Dermis blood vessel endothelial cell (primary cell): ENCODE data around the gene TMCC2. TPM values are rescaled to one million over a fixed set of nuclear protein-coding genes. Genes with fewer than 3 reads are reported as not detected.
A peak's percentile ranks its signal among the peaks of the same experiment; 100 is the strongest.

Source experiments
- DNase-seq: peaks from one replicate; pipeline ENCODE4 v3.0.0; 2010
- total RNA-seq: library from RNA; depleted of rRNA; stranded (reverse); fragments of >200 nt; gene quantifications from 2 replicates; pipeline ENCODE4 v1.2.3, GENCODE V29; 2014

Gene TMCC2
- total RNA-seq, 1 donor from 2014 or later = 1.9 TPM

DNA sequence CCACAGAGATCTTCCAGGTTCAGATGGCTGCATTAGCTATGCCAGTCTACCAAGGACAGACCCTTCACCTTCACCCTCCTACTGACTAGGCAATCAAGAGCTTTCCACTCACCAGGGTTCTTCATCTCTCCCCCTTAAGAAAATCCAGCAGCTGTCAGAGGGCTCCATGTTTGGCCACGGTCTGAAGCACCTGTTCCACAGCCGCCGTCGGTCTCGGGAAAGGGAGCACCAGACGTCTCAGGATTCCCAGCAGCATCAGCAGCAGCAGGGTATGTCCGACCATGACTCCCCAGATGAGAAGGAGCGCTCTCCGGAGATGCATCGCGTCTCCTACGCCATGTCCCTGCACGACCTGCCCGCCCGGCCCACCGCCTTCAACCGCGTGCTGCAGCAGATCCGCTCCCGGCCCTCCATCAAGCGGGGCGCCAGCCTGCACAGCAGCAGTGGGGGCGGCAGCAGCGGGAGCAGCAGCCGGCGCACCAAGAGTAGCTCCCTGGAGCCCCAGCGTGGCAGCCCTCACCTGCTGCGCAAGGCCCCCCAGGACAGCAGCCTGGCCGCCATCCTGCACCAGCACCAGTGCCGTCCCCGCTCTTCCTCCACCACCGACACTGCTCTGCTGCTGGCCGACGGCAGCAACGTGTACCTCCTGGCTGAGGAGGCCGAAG lies 13.8 kb downstream of the TMCC2 start:
- no peak for DNase-seq

DNA sequence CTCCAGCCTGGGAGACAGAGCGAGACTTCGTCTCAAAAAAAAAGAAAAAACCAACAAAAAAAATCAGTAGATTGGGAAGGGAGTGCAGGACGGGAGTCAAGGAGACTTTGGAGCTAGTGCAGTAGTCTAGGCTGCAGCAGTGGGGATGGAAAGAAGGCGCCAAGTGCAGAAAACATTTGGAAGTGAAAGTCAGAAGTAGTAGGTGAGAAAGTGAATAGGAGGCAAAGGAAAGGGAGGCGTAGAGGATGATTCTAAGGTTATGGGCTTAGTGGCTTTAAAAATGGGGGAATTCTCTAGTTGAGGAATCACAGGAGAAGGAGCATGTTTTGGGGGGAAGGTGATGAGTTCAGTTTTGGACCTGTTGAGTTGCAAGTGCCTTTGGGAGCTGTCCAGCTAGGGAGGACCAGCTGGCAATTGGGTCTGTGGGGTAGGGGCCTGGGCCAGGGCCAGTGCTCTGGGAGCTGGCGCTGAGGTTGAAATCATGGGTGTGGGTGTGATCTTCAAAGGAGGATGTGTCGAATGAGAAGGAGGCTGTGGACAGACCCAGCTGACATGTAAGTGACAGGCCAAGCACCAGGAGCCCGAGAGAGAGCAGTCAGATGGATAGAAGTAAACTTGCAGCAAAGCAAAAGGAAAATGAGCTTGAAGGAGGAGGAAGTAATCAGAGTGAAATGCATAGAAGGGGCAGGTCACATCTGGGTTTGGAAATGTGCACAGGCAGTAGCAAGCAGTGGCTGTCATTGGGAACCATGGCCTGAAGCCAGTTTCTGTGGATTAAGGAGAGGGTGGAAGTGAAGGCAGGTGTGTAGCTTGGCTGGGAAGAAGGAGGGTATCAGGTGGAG lies 15.8 kb downstream of the TMCC2 start:
- no peak for DNase-seq

DNA sequence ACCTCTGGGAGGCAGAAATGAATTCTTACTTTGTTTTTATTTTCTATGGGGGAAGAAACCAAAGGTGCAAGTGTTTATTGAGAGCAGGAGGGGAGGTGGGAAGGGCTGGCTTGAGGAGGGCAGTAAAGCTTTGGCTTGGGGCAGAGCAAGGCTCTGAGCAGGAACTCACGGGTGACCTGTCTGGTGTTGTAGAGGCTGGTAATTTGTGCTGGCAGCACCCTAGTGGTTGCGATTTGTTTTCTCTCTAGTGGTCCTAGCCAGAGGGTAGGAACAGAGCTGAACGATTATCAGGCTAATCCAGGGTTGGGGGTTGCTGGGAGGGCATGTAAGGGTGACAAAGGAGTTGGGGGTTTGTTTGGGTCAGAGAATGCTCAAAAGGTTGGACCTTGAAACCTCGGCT lies 16.6 kb downstream of the TMCC2 start:
- no peak for DNase-seq

DNA sequence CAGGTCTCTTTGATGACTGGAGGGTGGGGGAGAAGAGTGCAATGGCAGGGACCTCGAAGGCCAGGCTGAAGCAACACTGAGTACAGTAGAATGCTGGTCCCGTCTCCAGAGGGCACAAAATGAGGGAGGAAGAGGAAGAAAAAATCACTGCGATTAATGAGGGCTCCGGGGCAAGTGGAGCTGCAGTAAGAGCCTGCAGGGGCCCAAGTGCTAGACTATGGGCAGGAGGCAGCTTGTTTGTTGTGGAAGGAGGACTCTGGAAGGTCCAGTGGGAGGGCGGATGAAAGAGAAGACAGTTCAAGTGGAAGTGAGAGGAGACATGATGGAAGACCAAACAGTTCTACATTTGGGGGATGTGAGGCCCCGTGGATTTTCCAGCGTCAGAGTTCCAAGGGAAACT lies 17.4 kb downstream of the TMCC2 start:
- DNase-seq = no peak

DNA sequence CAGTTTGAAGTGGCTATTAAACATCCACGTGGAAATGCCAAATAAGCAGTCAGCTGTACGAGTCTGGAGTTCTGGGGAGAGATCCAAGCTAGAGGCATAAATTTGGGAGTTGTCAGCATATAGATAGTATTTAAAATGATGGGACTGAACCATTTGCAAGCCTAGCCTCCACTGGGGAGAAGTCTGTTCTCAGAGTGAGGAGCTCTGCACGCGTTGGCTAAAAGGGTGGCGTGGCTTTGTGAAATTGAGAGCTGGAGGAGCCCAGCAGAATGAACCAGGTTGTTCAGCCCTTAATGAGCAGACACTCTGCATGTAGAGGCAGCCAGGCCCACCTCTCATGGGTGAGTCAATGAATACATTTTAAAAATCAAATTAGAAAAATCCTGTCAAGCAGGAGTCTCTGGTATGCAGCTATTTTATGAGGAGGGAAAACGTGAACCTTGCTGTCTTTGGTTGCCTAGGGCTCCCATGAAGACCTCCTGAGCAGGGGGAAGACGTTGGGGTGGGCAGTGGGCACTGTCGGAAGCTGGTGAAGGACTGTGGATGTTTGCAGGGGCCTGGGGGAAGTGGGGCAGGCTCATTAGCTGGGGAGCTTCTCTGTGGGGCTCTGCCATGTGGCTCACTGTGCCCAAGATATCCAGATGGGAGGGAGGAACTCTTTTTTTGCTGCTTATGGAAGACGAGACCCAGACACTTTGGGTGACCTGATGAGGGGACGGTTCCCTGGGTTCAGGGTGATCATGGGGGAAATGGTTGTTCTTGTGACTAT lies 18.8 kb downstream of the TMCC2 start:
- no peak for DNase-seq

DNA sequence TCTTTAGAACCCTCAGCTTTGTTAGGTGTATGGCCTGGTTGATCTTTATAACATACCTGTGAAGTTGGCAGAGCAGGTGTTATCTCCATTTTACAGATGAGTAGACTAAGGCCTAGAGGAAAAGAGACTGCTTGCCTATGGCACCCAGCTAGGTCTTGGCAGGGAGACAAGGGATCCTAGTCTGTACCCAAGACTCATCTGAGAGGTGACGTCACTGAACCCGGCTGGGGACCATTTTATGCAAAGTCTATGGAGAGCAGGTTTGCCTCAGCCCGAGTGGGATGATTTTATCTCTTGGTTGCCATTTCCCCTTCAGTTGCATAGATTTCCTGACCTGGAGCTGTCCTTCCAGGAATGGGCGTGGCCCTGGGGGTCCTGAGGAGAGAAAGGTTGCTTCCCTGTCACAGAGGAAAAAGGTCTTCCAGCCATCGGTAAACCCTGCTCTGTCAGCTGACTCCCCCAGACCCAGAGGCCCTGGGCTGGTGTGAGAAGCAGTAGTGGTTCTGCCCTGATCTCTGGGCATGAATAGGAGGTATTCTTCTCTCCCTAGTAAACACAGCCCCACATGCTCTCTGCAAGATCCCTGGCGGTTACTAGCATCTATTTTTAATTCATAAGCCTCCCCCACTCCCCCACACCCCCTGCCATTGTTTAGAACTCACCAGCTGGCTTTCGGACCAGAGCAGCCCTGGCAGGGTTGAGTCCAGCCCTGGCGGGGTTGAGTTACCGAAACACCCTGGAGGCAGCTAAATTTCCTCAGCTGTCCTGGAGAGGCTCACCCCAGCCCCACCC lies 19.6 kb downstream of the TMCC2 start:
- no peak for DNase-seq

DNA sequence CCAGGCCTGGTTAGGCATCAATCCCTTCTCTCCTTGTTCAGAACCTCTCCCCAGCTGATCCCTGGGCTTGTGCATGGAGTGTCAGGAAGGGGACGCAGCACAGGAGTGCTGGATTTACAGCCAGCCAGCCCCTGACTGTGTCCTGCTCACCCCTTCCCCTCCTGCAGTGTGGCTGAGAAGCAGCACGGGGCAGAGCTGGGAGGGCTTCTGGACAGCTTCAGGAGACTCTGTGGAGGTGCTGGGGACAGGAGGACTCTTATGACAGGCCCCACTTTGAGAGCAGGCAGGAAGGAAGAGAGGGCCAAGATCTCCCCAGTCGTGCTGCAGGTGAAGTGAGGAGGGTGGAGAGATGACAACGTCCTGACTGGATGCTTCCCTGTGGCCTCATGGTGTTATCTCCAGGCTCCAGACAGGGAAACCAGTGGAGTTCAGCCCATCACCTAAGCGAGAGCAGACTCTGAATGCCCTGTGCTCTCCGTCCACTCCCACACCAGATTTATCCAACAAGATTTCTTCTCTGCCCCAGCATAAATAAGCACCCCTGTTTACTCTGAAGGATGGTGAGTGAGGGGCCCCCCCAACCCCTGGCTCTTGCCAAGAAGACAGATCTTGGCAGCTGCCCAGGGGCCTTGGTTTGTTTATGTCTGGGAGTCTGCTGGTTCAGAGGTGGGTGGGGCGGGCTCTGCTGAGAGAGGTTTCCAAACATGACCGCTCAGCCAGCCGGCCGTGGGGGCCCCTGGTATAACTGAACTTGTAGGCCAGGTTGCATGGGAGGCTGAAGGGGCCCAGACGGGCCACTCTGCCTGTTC lies 21.3 kb downstream of the TMCC2 start:
- DNase-seq = peak; percentile 33

DNA sequence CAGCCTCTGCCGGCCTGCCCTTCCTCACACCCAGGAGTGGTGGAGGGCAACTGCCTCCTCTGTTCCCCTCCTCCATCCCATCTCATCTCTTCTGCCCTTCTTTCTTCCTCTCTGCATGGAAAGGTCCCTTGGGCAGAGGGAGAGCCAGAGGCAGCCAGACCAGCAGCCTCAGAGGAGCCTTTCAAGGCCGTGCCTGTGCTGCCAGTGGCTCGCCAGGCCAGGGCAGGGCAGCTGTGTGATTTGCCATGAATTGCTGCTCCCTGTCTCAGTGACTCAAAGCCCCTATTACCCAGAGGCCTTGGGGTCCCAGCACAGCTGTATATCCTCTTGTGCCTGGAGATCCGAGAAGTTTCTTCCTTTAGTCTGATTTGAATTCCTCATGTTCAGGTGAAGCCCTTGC lies 21.9 kb downstream of the TMCC2 start:
- DNase-seq = no peak

DNA sequence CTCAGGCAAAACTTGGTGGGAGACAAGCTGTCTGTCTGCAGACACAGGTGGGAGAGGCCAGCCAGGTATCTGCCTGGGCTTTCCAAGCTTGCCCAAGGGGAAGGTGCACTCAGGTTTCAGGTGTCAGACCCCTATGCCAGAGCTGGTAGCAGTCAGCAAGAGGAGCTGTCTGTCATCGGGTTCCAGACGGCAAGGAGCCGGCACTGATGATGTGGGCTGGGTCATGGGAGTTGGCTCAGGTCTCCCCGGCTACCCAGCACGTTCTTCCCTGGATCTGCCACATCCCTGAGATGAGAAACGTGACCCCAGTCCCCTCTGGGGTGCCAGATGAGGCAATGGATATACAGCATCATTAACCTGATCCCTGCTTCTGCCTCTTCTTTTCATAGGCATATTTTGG lies 23.0 kb downstream of the TMCC2 start:
- no peak for DNase-seq

DNA sequence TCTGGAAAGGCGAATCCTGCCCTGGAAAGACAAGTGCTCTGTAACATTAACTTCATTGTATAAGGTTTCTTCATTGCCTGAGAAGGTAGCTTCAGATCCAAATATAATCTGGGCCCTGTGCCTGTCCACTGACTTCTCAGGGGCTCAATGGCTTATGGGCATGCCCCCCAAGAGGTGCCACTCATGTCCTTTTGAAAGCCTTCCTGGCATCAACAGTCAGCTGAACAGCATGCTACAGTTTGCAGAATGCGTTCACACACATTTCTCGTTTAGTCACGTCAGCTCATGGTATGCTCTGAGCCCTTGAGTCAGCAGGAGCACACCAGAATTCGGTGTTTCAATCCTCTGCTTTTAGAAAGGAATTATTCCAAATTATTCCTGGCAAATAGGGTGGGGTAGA lies 23.8 kb downstream of the TMCC2 start:
- no peak for DNase-seq

DNA sequence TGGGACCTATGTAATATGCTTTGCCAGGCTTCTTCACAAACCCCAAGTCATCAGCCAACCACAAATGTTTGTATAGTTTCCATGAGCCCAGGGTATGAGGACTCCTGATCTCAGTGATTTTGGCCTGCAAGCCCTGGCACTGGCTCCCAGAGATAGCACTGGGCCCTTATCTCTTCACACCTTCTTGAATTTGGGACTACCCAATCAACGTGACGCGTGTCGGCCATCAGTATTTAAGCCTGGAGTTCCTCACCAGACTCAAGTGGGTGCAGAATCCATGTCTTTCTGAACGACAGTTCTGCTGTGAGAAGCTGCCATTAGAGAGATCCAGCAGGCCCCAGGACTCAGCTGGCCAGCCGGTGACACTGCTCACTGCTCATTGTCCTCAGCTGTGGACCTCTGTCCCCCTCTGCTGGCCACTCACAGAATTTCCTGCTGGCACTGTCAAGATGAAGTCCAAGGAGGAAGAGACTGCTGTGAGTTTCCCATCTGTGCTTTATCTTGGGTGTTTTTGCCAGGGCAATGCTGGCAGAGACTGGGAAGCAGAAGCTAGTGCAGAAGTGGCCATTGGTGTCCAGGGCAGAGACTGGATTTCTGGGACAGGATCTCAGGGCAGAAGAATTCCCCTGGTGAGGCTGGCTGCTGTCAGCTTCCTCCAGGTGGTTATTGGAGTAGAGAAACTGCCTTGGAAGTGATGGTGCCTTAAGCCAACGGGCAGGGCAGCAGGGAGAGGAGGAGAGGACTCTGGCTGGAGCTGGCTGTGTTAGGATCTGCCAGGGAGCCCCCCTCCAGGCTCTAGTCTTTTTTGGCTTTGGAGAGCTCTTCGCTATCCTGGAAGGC lies 28.4 kb downstream of the TMCC2 start:
- DNase-seq = peak; percentile 92

DNA sequence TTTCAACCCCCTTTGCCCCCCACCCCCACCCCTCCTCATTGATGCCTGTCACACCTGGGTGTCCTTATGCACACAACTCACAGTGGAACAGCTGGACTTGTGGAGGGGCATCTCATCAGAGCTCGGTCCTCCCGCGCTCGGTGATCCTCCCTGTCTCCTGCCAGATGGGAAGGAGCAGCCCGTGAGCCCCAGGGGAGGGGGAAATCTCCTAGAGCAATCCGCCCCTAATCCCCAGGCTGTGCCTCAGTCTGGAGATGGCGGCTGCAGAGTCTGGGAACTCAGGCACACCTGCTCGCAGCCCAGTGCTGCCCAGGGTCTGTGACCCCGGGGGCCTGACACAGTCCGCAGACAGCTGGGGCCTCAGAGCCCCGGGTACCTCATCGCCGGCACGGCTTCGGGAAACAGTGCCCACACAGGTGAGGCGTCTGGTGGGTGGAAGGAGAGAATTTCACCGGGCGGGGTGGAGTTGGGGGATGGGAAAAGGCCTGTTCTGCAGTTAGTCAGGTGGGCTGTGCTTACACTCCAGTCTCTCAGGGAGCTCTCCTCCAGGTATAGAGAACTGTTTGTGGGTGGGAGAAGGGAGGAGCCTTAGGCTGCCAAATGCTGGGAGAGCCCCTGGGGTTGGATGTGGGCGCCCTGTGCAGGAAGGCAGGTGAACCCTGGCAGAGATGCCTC lies 29.3 kb downstream of the TMCC2 start:
- no peak for DNase-seq

DNA sequence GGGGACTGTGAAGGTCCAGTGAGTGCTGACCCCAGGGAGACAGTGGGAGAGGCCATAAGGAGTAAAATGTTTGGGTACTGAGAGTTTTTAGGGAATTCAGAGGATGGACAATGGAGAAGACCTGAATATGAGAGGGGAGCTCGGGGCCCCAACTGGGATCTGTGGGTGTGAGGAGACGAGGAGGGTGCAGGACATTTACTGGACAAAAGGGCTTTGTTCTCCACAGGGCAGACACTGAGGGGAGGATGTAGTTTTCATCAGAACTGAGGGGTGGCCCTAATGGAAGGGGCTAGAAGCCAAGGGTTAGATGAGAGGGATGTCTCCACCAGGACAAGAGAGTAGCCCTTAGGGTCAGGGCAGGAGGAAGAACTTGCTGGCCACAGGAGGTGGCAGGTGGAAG lies 30.0 kb downstream of the TMCC2 start:
- no peak for DNase-seq

DNA sequence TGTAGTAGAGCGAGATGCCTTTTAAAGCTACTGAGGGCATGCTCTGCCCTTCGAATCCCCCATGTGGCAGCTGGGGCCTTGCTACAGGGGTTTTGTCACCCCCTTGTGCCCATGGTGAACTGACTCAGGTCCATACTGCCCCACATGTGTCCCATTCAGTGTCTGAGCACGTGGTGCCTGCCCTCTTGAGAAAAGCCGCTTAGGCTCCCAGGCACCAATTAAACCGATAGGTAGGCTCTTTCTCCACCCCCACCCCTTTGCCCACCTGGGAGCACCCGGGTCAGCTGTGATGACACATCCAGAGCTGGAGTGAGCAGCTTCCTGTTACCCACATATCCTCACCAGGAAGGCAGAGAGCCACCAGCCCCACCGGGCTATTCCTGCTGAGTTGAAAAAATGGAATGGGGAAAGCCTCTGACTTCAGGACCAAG lies 30.5 kb downstream of the TMCC2 start:
- no peak for DNase-seq

DNA sequence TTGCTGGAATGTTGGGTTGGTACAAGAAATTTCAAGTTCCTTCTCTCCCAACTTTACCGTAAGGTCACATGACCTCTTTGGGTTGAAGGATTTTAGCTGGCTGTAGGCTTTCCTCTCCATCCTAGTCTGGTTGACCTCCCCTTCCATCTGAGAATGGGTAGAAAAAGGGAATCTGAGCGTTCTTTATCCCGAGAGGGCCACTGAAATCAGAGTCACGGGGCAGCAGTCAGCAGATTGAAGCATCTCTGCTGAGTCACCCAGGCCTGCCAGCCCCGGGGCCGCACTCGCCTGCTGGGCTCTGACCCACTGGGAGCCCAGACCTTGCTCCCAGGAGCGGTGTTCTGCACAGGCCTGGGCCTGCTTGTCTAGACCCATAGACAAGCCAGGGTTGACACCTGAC lies 31.0 kb downstream of the TMCC2 start:
- DNase-seq = peak; percentile 33

DNA sequence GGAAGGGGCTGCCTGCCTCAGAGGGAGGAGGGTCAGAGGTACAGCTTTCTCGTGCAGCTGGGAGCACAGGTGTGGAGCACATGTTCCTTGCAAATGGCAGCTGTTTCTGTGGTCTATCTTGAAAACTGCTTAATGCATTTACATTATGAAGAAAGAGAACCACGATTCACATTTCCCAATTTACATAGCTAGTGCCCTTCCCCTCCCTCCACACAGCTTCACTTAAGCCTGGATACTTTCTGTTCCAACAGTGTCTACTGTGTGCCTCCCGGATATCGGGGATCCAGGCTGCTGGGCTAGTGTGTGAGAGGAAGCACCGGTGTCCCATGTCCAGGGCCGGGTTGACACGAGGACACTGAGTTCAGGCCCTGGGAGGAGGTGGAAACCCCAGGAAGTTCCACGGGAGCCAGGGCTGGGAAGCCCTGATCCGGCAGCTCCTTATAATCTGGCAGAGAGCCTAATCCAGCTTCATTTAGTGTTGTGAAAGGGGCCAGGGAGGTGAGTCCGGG lies 31.6 kb downstream of the TMCC2 start:
- peak; percentile 37 for DNase-seq

DNA sequence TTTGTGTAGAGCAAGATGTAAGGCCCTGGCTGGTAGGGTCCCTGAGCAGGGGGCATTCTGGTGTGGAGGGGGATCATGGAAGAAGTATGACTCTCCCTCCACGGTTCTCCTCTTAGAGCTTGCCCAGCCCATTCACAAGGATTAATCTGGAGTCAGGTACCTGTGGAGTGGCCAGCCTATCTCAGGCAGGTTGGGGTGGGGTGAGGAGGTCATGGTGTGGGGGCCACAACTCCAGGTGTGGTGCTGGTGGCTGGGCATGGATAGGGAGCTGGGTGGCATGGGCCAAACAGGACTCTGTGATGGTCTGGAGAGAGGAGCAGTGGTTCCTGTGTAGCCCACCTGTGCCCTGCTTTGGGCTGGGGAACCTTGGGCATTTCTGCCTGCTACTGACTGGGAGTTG lies 32.3 kb downstream of the TMCC2 start:
- DNase-seq = no peak

DNA sequence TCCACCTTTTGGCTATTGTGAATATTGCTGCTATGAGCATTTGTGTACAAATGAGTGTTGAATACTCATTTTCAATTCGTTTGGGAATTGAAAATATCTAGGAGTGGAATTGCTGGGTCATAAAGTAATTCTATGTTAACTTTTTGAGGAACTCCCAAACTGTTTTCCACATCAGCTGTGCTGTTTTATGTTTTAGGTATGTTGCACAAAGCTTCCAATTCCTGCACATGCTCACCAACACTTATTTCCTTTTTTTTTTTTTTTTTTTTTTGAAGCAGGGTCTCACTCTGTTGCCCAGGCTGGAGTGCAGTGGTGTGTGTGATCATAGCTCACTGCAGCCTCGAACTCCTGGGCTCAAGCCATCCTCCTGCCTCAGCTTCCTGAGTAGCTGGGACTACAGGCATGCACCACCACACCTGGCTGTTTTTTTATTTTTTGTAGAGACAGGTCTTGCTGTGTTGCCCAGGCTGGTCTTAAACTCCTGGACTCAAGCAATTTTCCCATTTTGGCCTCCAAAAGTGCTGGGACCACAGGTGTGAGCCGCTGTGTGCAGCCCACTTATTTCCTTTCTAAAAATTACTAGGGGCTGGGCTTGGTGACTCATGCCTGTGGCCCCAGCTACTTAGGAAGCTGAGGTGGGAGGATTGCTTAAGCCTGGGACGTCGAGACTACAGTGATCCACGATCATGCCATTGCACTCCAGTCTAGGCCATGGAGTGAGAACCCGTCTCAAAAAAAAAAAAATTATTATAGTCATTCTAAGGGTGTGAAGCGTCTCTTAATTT lies 33.4 kb downstream of the TMCC2 start:
- peak; percentile 50 for DNase-seq
